Endothelial cell (in vitro differentiated cells): ENCODE measurements around the gene POLE. TPM values are rescaled to one million over a fixed set of nuclear protein-coding genes. Genes with fewer than 3 reads are reported as not detected.

Source experiments
- DNase-seq: peaks from one replicate; pipeline ENCODE4 v3.0.0; 2021; ENCODE audit warnings: low spot score
- H3K27ac Mint-ChIP-seq: one replicate; pipeline ENCODE4 v1.8.0; 2021; ENCODE audit warnings: mixed read lengths, inconsistent platforms; ENCODE audit not compliant: unreplicated experiment
- H3K27me3 Mint-ChIP-seq: one replicate; pipeline ENCODE4 v1.8.0; 2021; ENCODE audit warnings: mild to moderate bottlenecking, moderate library complexity, mixed read lengths, inconsistent platforms; ENCODE audit not compliant: unreplicated experiment
- H3K36me3 Mint-ChIP-seq: one replicate; pipeline ENCODE4 v1.8.0; 2021; ENCODE audit warnings: mild to moderate bottlenecking, low read depth, mixed read lengths, inconsistent platforms; ENCODE audit not compliant: unreplicated experiment
- H3K4me1 Mint-ChIP-seq: one replicate; pipeline ENCODE4 v1.8.0; 2021; ENCODE audit warnings: mild to moderate bottlenecking, mixed read lengths, inconsistent platforms; ENCODE audit not compliant: unreplicated experiment
- H3K4me3 Mint-ChIP-seq: one replicate; pipeline ENCODE4 v1.8.0; 2021; ENCODE audit warnings: mild to moderate bottlenecking, mixed read lengths, inconsistent platforms; ENCODE audit not compliant: unreplicated experiment
- H3K9me3 Mint-ChIP-seq: one replicate; pipeline ENCODE4 v1.8.0; 2021; ENCODE audit warnings: mixed read lengths, inconsistent platforms; ENCODE audit not compliant: unreplicated experiment
- CTCF ChIP-seq: fragments of 200-600 bp; sonication (generic); IDR thresholded peaks from one replicate; pipeline ENCODE4 v1.5.0; 2021; ENCODE audit warnings: antibody characterized with exemption; ENCODE audit not compliant: unreplicated experiment
- total RNA-seq: library from RNA; stranded (reverse); fragmentation: NEBNext Ultra II Directional; extraction: Animal tissue kit (Norgen Biotek cat#: 25700); gene quantifications from one replicate; pipeline ENCODE4 v1.2.1, GENCODE V29; 2021; ENCODE audit not compliant: unreplicated experiment

POLE gene
- total RNA-seq, 1 donor from 2014 or later, result 137 TPM

GRCh38 chr12:132731574-132731973 lies 44.4 kb upstream of the POLE start:
- Mint-ChIP-seq H3K4me1 (peaks cover 3% of the 10 kb centered on the region), H3K9me3 (no peaks in the 10 kb centered on the region), H3K27ac (no peak overlapping the region), H3K4me3 (peak overlapping the region; percentile 43), H3K36me3 (peaks cover 81% of the 10 kb centered on the region), H3K27me3 (peaks cover 25% of the 10 kb centered on the region)
- no peak for TF ChIP-seq CTCF
- DNase-seq, result no peak

- DNase-seq, result no peak
- Mint-ChIP-seq H3K4me3 (no peak overlapping the region), H3K9me3 (no peaks in the 10 kb centered on the region), H3K36me3 (peaks cover 83% of the 10 kb centered on the region), H3K4me1 (peaks cover 3% of the 10 kb centered on the region), H3K27ac (peak overlapping the region; percentile 42), H3K27me3 (peaks cover 25% of the 10 kb centered on the region)
- TF ChIP-seq CTCF, result no peak
Measured at GRCh38 chr12:132730353-132730752, 43.2 kb upstream of the POLE start.

GRCh38 chr12:132729541-132730320 lies 42.6 kb upstream of the POLE start:
- no peak for TF ChIP-seq CTCF
- peaks cover 25% of the 10 kb centered on the region for H3K27me3 Mint-ChIP-seq
- no peaks in the 10 kb centered on the region for H3K9me3 Mint-ChIP-seq
- peaks cover 3% of the 10 kb centered on the region for H3K4me1 Mint-ChIP-seq
- H3K27ac Mint-ChIP-seq, result peak overlapping the region; percentile 42
- peak overlapping the region; percentile 65 for H3K4me3 Mint-ChIP-seq
- peaks cover 81% of the 10 kb centered on the region for H3K36me3 Mint-ChIP-seq
- no peak for DNase-seq

GRCh38 chr12:132728502-132728901 lies 41.4 kb upstream of the POLE start:
- peaks cover 27% of the 10 kb centered on the region for H3K27me3 Mint-ChIP-seq
- H3K4me1 Mint-ChIP-seq, result peaks cover 3% of the 10 kb centered on the region
- peak overlapping the region; percentile 16 for H3K4me3 Mint-ChIP-seq
- no peaks in the 10 kb centered on the region for H3K9me3 Mint-ChIP-seq
- peaks cover 79% of the 10 kb centered on the region for H3K36me3 Mint-ChIP-seq
- DNase-seq, result no peak
- no peak overlapping the region for H3K27ac Mint-ChIP-seq
- no peak for TF ChIP-seq CTCF

- TF ChIP-seq CTCF, result no peak
- no peak for DNase-seq
- H3K9me3 Mint-ChIP-seq, result no peaks in the 10 kb centered on the region
- H3K27me3 Mint-ChIP-seq, result peaks cover 16% of the 10 kb centered on the region
- no peak overlapping the region for H3K4me3 Mint-ChIP-seq
- H3K4me1 Mint-ChIP-seq, result no peaks in the 10 kb centered on the region
- peaks cover 71% of the 10 kb centered on the region for H3K36me3 Mint-ChIP-seq
- peak overlapping the region; percentile 30 for H3K27ac Mint-ChIP-seq
Measured at GRCh38 chr12:132727091-132727794, 40.1 kb upstream of the POLE start.
